Naive thymus-derived CD8-positive, alpha-beta T cell (primary cell): ENCODE data around the gene CAMK1G. TPM values are rescaled to one million over a fixed set of nuclear protein-coding genes. Genes with fewer than 3 reads are reported as not detected.

Experiments
- ATAC-seq, 2 donors: fragments of 150-1000 bp; cut with Tn5 transposase in 1 of 2; sonication (Bioruptor Pico), chemical (Tn5 transposase) in 1 of 2; 1 replicate in 1 of 2; 2 replicates in 1 of 2; pipeline ENCODE4 v1.10.0; 2021; ENCODE audit warnings: mild to moderate bottlenecking in 2 of 2, moderate library complexity in 2 of 2
- POLR2A ChIA-PET: fragments of 350-600 bp; sonication (Branson Sonifier 250); formaldehyde crosslinking; loops from one replicate; lab custom pipeline; 2021; ENCODE audit warnings: antibody characterized with exemption; lab: Charles Lee
- DNase-seq, 10 donors: peaks; one replicate each; pipeline versions ENCODE4 v3.0.0 to v3.0.0-alpha.2; 2020 to 2022
- H3K27ac Mint-ChIP-seq, 10 donors: one replicate each; pipeline ENCODE4 v1.8.0; 2020 to 2022; ENCODE audit warnings: mild to moderate bottlenecking in 10 of 10, mixed read lengths in 10 of 10, moderate library complexity in 4 of 10, inconsistent platforms in 1 of 10
- H3K27me3 Mint-ChIP-seq, 5 donors: one replicate each; pipeline ENCODE4 v1.8.0; 2021 to 2022; ENCODE audit warnings: mixed read lengths in 5 of 5
- H3K36me3 Mint-ChIP-seq, 3 donors: one replicate each; pipeline ENCODE4 v1.8.0; 2020 to 2022; ENCODE audit warnings: mixed read lengths in 3 of 3, mild to moderate bottlenecking in 2 of 3, inconsistent platforms in 1 of 3
- H3K4me1 Mint-ChIP-seq, 4 donors: one replicate each; pipeline ENCODE4 v1.8.0; 2021 to 2022; ENCODE audit warnings: mixed read lengths in 4 of 4
- H3K4me3 Mint-ChIP-seq, 10 donors: one replicate each; pipeline ENCODE4 v1.8.0; 2020 to 2022; ENCODE audit warnings: mild to moderate bottlenecking in 10 of 10, mixed read lengths in 10 of 10, moderate library complexity in 6 of 10, inconsistent platforms in 1 of 10
- H3K9me3 Mint-ChIP-seq, 9 donors: one replicate each; pipeline ENCODE4 v1.8.0; 2020 to 2022; ENCODE audit warnings: mixed read lengths in 9 of 9, mild to moderate bottlenecking in 3 of 9, inconsistent platforms in 1 of 9, moderate library complexity in 1 of 9
- polyA plus RNA-seq, 3 donors: library from polyadenylated mRNA; unstranded; fragments of 300-500 nt; fragmentation: Illumina TruSeq; gene quantifications; one replicate each; pipeline ENCODE4 v1.2.3, GENCODE V29; 2021
- total RNA-seq, 8 experiments: library from RNA in 2 of 8; stranded (reverse) in 2 of 8; gene quantifications; one replicate each; pipeline ENCODE4 v1.2.3 and lab custom pipeline; 2021 to 2026

The CAMK1G gene
- total and polyA plus RNA-seq, 5 experiments from 2014 or later = not detected

GRCh38 chr1:209609791-209610630, 26.5 kb downstream of the CAMK1G start:
- no peak for DNase-seq
- H3K4me1 Mint-ChIP-seq = peaks cover 0 to 8% (median 0%) of the 10 kb centered on the region in 4 donors
- no peak overlapping the region for H3K27ac Mint-ChIP-seq
- POLR2A ChIA-PET = no interaction called here
- H3K4me3 Mint-ChIP-seq = no peak overlapping the region
- ATAC-seq = no peak
- no peaks in the 10 kb centered on the region for H3K9me3 Mint-ChIP-seq
- H3K27me3 Mint-ChIP-seq = no peaks in the 10 kb centered on the region
- no peaks in the 10 kb centered on the region for H3K36me3 Mint-ChIP-seq

GRCh38 chr1:209610631-209610905, 27.1 kb downstream of the CAMK1G start:
- ATAC-seq (no peak), DNase-seq (no peak)
- Mint-ChIP-seq H3K9me3 (no peaks in the 10 kb centered on the region), H3K36me3 (no peaks in the 10 kb centered on the region), H3K4me3 (no peak overlapping the region), H3K27me3 (no peaks in the 10 kb centered on the region), H3K4me1 (peaks cover 0 to 8% (median 0%) of the 10 kb centered on the region in 4 donors), H3K27ac (no peak overlapping the region)
- POLR2A ChIA-PET = no interaction called here

DNA sequence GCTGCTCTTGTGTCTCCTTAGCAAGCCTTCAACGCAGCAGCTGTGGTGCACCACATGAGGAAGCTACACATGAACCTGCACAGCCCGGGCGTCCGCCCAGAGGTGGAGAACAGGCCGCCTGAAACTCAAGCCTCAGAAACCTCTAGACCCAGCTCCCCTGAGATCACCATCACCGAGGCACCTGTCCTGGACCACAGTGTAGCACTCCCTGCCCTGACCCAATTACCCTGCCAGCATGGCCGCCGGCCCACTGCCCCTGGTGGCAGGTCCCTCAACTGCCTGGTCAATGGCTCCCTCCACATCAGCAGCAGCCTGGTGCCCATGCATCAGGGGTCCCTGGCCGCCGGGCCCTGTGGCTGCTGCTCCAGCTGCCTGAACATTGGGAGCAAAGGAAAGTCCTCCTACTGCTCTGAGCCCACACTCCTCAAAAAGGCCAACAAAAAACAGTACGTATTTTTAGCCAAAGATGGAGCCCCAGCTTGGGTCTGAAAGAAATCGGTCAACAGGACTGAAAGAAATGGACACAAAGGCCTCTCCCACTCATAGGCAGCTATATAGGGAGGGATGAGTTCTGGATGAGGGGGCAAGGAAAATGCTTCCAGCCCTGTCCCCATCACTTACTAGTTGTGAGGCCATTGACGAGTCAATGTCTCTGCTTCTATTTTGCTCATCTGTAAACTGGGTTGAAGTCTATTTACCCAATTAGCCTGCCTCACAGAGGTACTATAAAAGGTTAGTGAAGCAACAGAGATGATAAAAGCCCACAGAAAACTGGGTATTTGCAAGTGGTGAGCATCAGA, 28.5 kb downstream of the CAMK1G start:
- no peak for ATAC-seq
- POLR2A ChIA-PET = no interaction called here
- Mint-ChIP-seq H3K27ac (no peak overlapping the region), H3K4me3 (no peak overlapping the region), H3K36me3 (no peaks in the 10 kb centered on the region), H3K27me3 (peaks cover 0 to 4% (median 1%) of the 10 kb centered on the region in 5 donors), H3K4me1 (peaks cover 0 to 8% (median under 1%) of the 10 kb centered on the region in 4 donors), H3K9me3 (no peaks in the 10 kb centered on the region)
- DNase-seq = no peak

- ATAC-seq = no peak
- Mint-ChIP-seq H3K4me3 (no peak overlapping the region), H3K27ac (peak overlapping the region in 2 of 10 donors; percentile 43 to 61), H3K27me3 (peaks cover 0 to 4% (median 1%) of the 10 kb centered on the region in 5 donors), H3K9me3 (no peaks in the 10 kb centered on the region), H3K36me3 (no peaks in the 10 kb centered on the region), H3K4me1 (peaks cover 0 to 8% (median under 1%) of the 10 kb centered on the region in 4 donors)
- peak in 1 of 10 donors; percentile 32 for DNase-seq
- POLR2A ChIA-PET = no interaction called here
These were observed 29.3 kb downstream of the CAMK1G start for GRCh38 chr1:209612646-209613399.

- Mint-ChIP-seq H3K4me3 (no peak overlapping the region), H3K9me3 (no peaks in the 10 kb centered on the region), H3K27ac (peak overlapping the region in 2 of 10 donors; percentile 43 to 61), H3K4me1 (peaks cover 0 to 10% (median 2%) of the 10 kb centered on the region in 4 donors), H3K36me3 (no peaks in the 10 kb centered on the region), H3K27me3 (peaks cover 0 to 4% (median 1%) of the 10 kb centered on the region in 5 donors)
- DNase-seq = peak in 1 of 10 donors; percentile 4
- POLR2A ChIA-PET = no interaction called here
- ATAC-seq = no peak
These were observed 30.1 kb downstream of the CAMK1G start for GRCh38 chr1:209613400-209614150.

- H3K27ac Mint-ChIP-seq = no peak overlapping the region
- DNase-seq = no peak
- peaks cover 0 to 15% (median 5%) of the 10 kb centered on the region in 4 donors for H3K4me1 Mint-ChIP-seq
- H3K27me3 Mint-ChIP-seq = peaks cover 0 to 4% (median 1%) of the 10 kb centered on the region in 5 donors
- no peak for ATAC-seq
- no peak overlapping the region for H3K4me3 Mint-ChIP-seq
- POLR2A ChIA-PET = no interaction called here
- no peaks in the 10 kb centered on the region for H3K36me3 Mint-ChIP-seq
- no peaks in the 10 kb centered on the region for H3K9me3 Mint-ChIP-seq
These were observed 30.6 kb downstream of the CAMK1G start for GRCh38 chr1:209614151-209614420.

GRCh38 chr1:209614906-209615305, 31.4 kb downstream of the CAMK1G start:
- no peak overlapping the region for H3K4me3 Mint-ChIP-seq
- POLR2A ChIA-PET = no interaction called here
- ATAC-seq (no peak), DNase-seq (no peak)
- H3K4me1 Mint-ChIP-seq = peaks cover 0 to 18% (median 7%) of the 10 kb centered on the region in 4 donors
- H3K27ac Mint-ChIP-seq = no peak overlapping the region
- H3K36me3 Mint-ChIP-seq = no peaks in the 10 kb centered on the region
- peaks cover 0 to 4% (median 1%) of the 10 kb centered on the region in 5 donors for H3K27me3 Mint-ChIP-seq
- H3K9me3 Mint-ChIP-seq = no peaks in the 10 kb centered on the region

GRCh38 chr1:209616366-209617046, 33.0 kb downstream of the CAMK1G start:
- DNase-seq (no peak), ATAC-seq (no peak)
- POLR2A ChIA-PET = no interaction called here
- H3K4me3 Mint-ChIP-seq = no peak overlapping the region
- no peaks in the 10 kb centered on the region for H3K36me3 Mint-ChIP-seq
- H3K9me3 Mint-ChIP-seq = no peaks in the 10 kb centered on the region
- no peak overlapping the region for H3K27ac Mint-ChIP-seq
- peaks cover 0 to 4% (median 1%) of the 10 kb centered on the region in 5 donors for H3K27me3 Mint-ChIP-seq
- peaks cover 0 to 15% (median 7%) of the 10 kb centered on the region in 4 donors for H3K4me1 Mint-ChIP-seq

DNA sequence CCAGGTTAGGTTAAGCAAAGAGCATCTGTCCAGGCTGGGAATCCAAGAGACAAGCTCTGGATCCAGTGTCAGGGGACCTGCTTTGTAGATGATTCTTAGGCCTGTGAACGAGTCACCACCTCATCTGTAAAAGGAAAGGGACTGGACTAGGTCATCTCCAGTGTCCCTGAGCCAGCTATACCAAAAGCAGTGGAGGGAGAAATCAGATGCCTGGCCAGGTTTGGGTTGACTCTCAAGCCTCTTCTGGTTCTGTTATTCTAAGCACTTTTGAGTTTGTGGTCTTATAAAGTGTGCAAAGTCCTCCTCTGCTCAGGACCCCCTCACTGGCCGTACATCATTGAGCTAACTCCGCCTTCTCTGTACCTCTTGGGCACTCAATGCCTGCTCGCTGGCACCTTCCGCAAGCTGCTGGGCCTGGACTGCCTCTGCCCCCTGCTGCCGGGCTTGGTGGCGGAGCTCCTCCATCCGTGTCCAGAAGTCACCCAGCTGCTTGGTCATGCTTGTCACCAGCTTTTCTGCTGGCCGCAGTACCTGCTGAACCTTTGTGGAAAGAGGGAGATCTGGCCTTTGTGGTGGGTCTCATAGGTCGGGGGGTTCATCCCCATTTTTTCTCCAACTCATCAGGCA, 33.6 kb downstream of the CAMK1G start:
- no peak overlapping the region for H3K4me3 Mint-ChIP-seq
- no peaks in the 10 kb centered on the region for H3K36me3 Mint-ChIP-seq
- H3K27ac Mint-ChIP-seq = no peak overlapping the region
- DNase-seq (no peak), ATAC-seq (no peak)
- POLR2A ChIA-PET = no interaction called here
- peaks cover 0 to 7% (median 1%) of the 10 kb centered on the region in 5 donors for H3K27me3 Mint-ChIP-seq
- H3K4me1 Mint-ChIP-seq = peaks cover 0 to 13% (median 7%) of the 10 kb centered on the region in 4 donors
- H3K9me3 Mint-ChIP-seq = no peaks in the 10 kb centered on the region

GRCh38 chr1:209617755-209618154, 34.2 kb downstream of the CAMK1G start:
- no peak for ATAC-seq
- peaks cover 0 to 7% (median 1%) of the 10 kb centered on the region in 5 donors for H3K27me3 Mint-ChIP-seq
- no peak overlapping the region for H3K4me3 Mint-ChIP-seq
- peaks cover 0 to 10% (median 7%) of the 10 kb centered on the region in 4 donors for H3K4me1 Mint-ChIP-seq
- no peaks in the 10 kb centered on the region for H3K9me3 Mint-ChIP-seq
- POLR2A ChIA-PET = no interaction called here
- no peaks in the 10 kb centered on the region for H3K36me3 Mint-ChIP-seq
- no peak overlapping the region for H3K27ac Mint-ChIP-seq
- no peak for DNase-seq

- POLR2A ChIA-PET = no interaction called here
- Mint-ChIP-seq H3K9me3 (no peaks in the 10 kb centered on the region), H3K27me3 (peaks cover 0 to 7% (median 1%) of the 10 kb centered on the region in 5 donors), H3K36me3 (no peaks in the 10 kb centered on the region), H3K27ac (no peak overlapping the region), H3K4me1 (peaks cover 0 to 10% (median 7%) of the 10 kb centered on the region in 4 donors), H3K4me3 (no peak overlapping the region)
- DNase-seq = no peak
- ATAC-seq = no peak
These were observed 34.8 kb downstream of the CAMK1G start for GRCh38 chr1:209618291-209618690.
